ENCODE data around the gene FRY.

DNA sequence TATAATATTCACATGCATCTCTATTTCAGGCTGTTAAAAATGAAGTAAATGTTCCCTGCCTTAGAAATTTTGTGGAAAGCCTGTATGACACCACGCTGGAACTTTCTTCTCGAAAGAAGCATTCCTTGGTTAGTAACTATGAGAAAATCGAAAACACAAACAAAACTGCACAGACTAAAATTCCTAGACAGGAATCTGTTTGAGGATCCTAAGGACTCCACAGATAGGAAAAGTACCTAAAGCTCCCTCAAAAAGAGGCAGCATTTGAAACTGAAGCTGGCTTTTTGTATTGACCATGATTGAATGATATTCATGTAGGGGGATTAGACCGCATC lies 103.4 kb downstream of the FRY start:
- no peak for TF ChIP-seq ZKSCAN8 (CRISPR knock-in tag; IDR thresholded peaks at IDR 0.05; ENCODE audit: borderline replicate concordance)
- TF ChIP-seq, protein P1, sequence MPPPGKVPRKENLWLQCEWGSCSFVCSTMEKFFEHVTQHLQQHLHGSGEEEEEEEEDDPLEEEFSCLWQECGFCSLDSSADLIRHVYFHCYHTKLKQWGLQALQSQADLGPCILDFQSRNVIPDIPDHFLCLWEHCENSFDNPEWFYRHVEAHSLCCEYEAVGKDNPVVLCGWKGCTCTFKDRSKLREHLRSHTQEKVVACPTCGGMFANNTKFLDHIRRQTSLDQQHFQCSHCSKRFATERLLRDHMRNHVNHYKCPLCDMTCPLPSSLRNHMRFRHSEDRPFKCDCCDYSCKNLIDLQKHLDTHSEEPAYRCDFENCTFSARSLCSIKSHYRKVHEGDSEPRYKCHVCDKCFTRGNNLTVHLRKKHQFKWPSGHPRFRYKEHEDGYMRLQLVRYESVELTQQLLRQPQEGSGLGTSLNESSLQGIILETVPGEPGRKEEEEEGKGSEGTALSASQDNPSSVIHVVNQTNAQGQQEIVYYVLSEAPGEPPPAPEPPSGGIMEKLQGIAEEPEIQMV (CRISPR knock-in tag; IDR thresholded peaks at IDR 0.05; ENCODE audit: low read depth) = no peak
- TF ChIP-seq GFI1 (CRISPR knock-in tag; IDR thresholded peaks at IDR 0.05; ENCODE audit: borderline replicate concordance) = no peak
- TF ChIP-seq, protein P2, sequence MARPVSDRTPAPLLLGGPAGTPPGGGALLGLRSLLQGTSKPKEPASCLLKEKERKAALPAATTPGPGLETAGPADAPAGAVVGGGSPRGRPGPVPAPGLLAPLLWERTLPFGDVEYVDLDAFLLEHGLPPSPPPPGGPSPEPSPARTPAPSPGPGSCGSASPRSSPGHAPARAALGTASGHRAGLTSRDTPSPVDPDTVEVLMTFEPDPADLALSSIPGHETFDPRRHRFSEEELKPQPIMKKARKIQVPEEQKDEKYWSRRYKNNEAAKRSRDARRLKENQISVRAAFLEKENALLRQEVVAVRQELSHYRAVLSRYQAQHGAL (CRISPR knock-in tag; IDR thresholded peaks at IDR 0.05; ENCODE audit: not compliant biosample characterization) = no peak
- TF ChIP-seq ZNF557 (CRISPR knock-in tag; IDR thresholded peaks at IDR 0.05) = no peak
- no peak for TF ChIP-seq POLR2AphosphoS5 (IDR thresholded peaks at IDR 0.05; ENCODE audit: low read depth, low read length)
- TF ChIP-seq, protein P3, sequence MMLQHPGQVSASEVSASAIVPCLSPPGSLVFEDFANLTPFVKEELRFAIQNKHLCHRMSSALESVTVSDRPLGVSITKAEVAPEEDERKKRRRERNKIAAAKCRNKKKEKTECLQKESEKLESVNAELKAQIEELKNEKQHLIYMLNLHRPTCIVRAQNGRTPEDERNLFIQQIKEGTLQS (CRISPR knock-in tag; IDR thresholded peaks at IDR 0.05) = no peak
- TF ChIP-seq NR2F6 (IDR thresholded peaks at IDR 0.05) = no peak
- TF ChIP-seq NR2F6 (CRISPR knock-in tag; IDR thresholded peaks at IDR 0.05) = no peak

Data from HepG2 (cell line).